Kidney (tissue), 14 donors: ENCODE measurements around the gene DERL3. TPM values are rescaled to one million over a fixed set of nuclear protein-coding genes. Genes with fewer than 3 reads are reported as not detected.

Experiments
- DNase-seq, 5 donors: peaks; one replicate each; pipeline ENCODE4 v3.0.0-alpha.2; 2013 to 2020
- FAIRE-seq: peaks from 2 replicates; lab custom pipeline; 2012; peaks lifted over from hg19 to GRCh38; lab: Jason Lieb, UNC
- H3K27ac ChIP-seq, 2 donors: one replicate each; pipeline ENCODE4 v1.7.0; 2013; ENCODE audit warnings: low read depth in 2 of 2, low read length in 2 of 2, inconsistent platforms in 1 of 2
- H3K27me3 ChIP-seq: one replicate; pipeline ENCODE4 v1.7.1; 2013; ENCODE audit warnings: low read length, inconsistent platforms; ENCODE audit not compliant: control insufficient read depth, insufficient read depth
- H3K36me3 ChIP-seq, 3 donors: one replicate each; pipeline versions ENCODE4 v1.7.0 to v1.7.1; 2013; ENCODE audit warnings: low read length in 3 of 3, control low read depth in 1 of 3, inconsistent platforms in 1 of 3; ENCODE audit not compliant: insufficient read depth in 3 of 3, control insufficient read depth in 2 of 3
- H3K4me1 ChIP-seq, 3 donors: one replicate each; pipeline versions ENCODE4 v1.7.0 to v1.7.1; 2013; ENCODE audit warnings: low read length in 3 of 3, inconsistent platforms in 1 of 3, low read depth in 1 of 3; ENCODE audit not compliant: control insufficient read depth in 2 of 3, insufficient read depth in 2 of 3
- H3K4me3 ChIP-seq, 3 donors: one replicate each; pipeline versions ENCODE4 v1.7.0 to v1.8.1; 2013; ENCODE audit warnings: low read length in 3 of 3, control low read depth in 1 of 3, inconsistent platforms in 1 of 3
- H3K9ac ChIP-seq, 3 donors: one replicate each; pipeline versions ENCODE4 v1.7.0 to v1.7.1; 2013; ENCODE audit warnings: low read length in 3 of 3, control low read depth in 1 of 3, inconsistent platforms in 1 of 3
- H3K9me3 ChIP-seq, 3 donors: one replicate each; pipeline versions ENCODE4 v1.7.0 to v1.7.1; 2013; ENCODE audit warnings: low read length in 3 of 3, control low read depth in 1 of 3, inconsistent platforms in 1 of 3; ENCODE audit not compliant: control insufficient read depth in 2 of 3, insufficient read depth in 1 of 3
- CTCF ChIP-seq: IDR thresholded peaks from 3 replicates; pipeline ENCODE4 v1.5.1; 2012; ENCODE audit warnings: mild to moderate bottlenecking, moderate library complexity, borderline replicate concordance; ENCODE audit not compliant: insufficient read depth; ENCODE audit errors: extremely low read depth
- intact Hi-C: fragments of 100-400 bp; cut with DNase I; formaldehyde crosslinking; loops from one replicate; pipeline ENCODE4 v1.11.1; 2022
- polyA plus RNA-seq: library from polyadenylated mRNA; stranded (reverse); fragments of 350-450 nt; fragmentation: Illumina TruSeq; extraction: RNeasy Lipid Tissue Mini Kit (QIAGEN cat#74804); gene quantifications from one replicate; pipeline ENCODE4 v1.2.3, GENCODE V29; 2014; ENCODE audit warnings: low read depth, low replicate concordance; ENCODE audit not compliant: insufficient read depth
- total RNA-seq: library from RNA; stranded (reverse); fragmentation: NEBNext Ultra II Directional; extraction: Animal tissue kit (Norgen Biotek cat#: 25700); gene quantifications from one replicate; pipeline ENCODE4 v1.2.1, GENCODE V29; 2021
- donor health status: control.
- donor health status: control.
- donor health status: control.
- donor health status: control.
- donor health status: control.
- donor health status: DM: yes; HTN: yes; CAD: no.
- donor health status: Normal renal cell carcinoma (clear cell type).

The DERL3 gene
- total and polyA plus RNA-seq, 2 donors from 2014 or later: 3.1 to 24.7 TPM

GRCh38 chr22:23832226-23833016 is 6.4 kb downstream of the DERL3 start:
- Histone ChIP-seq H3K4me1 (peaks cover 0 to 3% (median 0%) of the 10 kb centered on the region in 3 donors), H3K27ac (no peak overlapping the region)

GRCh38 chr22:23831781-23832180 is 7.0 kb downstream of the DERL3 start:
- TF ChIP-seq CTCF: no peak
- H3K9ac ChIP-seq: no peak overlapping the region
- peak in 1 of 5 donors; percentile 54 for DNase-seq
- no peak overlapping the region for H3K27ac ChIP-seq
- intact Hi-C loops: no loop called here
- H3K36me3 ChIP-seq: peaks cover 0 to 34% (median 15%) of the 10 kb centered on the region in 3 donors
- H3K4me1 ChIP-seq: peaks cover 0 to 3% (median 0%) of the 10 kb centered on the region in 3 donors
- no peaks in the 10 kb centered on the region for H3K27me3 ChIP-seq
- FAIRE-seq: no peak
- H3K9me3 ChIP-seq: no peaks in the 10 kb centered on the region
- H3K4me3 ChIP-seq: no peak overlapping the region

More at GRCh38 chr22:23832226-23833016, 6.4 kb downstream of the DERL3 start:
- Histone ChIP-seq H3K9ac (no peak overlapping the region), H3K4me3 (no peak overlapping the region), H3K9me3 (no peaks in the 10 kb centered on the region), H3K27me3 (no peaks in the 10 kb centered on the region), H3K36me3 (peaks cover 0 to 34% (median 10%) of the 10 kb centered on the region in 3 donors)
- TF ChIP-seq CTCF: no peak
- DNase-seq (peak in 1 of 5 donors; percentile 44), FAIRE-seq (no peak)
- intact Hi-C loops: no loop called here

- intact Hi-C loops: no loop called here
- Histone ChIP-seq H3K27ac (no peak overlapping the region), H3K4me3 (no peak overlapping the region), H3K4me1 (peaks cover 0 to 3% (median 0%) of the 10 kb centered on the region in 3 donors), H3K36me3 (peaks cover 2 to 34% (median 18%) of the 10 kb centered on the region in 3 donors), H3K27me3 (no peaks in the 10 kb centered on the region), H3K9me3 (no peaks in the 10 kb centered on the region), H3K9ac (no peak overlapping the region)
- no peak for TF ChIP-seq CTCF
- FAIRE-seq: no peak
- DNase-seq: peak in 1 of 5 donors; percentile 25
Measured at GRCh38 chr22:23831261-23831660, 7.5 kb downstream of the DERL3 start.
